GM19035 (cell line): ENCODE data around the gene XDH.

Experiments used
- ATAC-seq: cut with Tn5 transposase; IDR thresholded peaks from one replicate; pipeline ENCODE4 v1.9.1; 2021; ENCODE audit not compliant: unreplicated experiment

Gene XDH

DNA sequence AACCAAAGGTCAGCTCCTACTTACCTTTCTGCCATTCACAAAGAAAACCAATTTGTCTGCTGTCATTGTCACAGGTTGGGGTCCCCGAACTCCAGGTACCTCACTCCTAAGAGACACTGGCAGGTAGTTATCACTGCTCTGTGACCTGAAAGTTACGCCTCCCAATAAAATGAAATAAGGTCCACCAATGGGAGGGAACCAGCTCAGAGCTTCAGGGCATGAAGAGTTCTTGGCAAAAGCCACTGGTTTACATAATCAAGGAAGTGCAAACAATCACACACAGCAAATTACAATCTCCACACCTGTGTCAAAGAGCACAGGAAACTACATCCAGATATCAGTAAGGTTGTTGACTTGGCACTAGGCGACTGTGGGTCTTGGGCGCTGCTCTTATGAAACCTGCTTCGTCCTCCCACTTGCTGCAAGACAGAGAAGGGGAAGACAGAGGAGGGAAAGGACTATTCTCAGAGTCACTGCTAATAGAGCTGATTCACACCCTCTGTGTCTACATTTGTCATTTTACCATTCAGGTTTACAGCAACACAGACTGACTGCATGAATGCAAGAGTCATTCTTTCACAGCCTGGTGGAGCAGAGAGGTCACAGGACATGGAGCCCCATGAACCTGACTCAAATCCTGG lies at the start of gene XDH:
TSS of gene XDH (minus strand) at position 142 of the 641 bp plus-strand sequence. CDS start at position 66, 76 bp downstream.
- ATAC-seq: no peak

GRCh38 chr2:31457651-31458050 lies 43.1 kb upstream of the XDH start:
- no peak for ATAC-seq

GRCh38 chr2:31446848-31447247 lies 32.3 kb upstream of the XDH start:
- ATAC-seq: no peak

DNA sequence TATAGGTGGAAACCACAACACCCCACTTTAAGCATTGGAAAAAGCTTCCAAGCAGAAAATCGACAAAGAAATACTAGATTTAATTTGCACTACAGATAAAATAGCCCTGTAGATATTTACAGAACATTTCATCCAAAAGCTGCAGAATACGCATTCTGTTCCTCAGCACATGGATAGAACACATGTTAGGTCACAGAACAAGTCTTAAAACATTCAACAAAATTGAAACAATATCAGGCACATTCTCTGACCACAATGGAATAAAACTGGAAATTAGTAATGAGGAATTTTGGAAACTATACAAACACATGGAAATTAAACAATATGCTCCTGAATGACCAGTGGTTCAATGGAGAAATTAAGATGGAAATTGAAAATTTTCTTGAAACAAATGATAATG lies 27.8 kb upstream of the XDH start:
- no peak for ATAC-seq

DNA sequence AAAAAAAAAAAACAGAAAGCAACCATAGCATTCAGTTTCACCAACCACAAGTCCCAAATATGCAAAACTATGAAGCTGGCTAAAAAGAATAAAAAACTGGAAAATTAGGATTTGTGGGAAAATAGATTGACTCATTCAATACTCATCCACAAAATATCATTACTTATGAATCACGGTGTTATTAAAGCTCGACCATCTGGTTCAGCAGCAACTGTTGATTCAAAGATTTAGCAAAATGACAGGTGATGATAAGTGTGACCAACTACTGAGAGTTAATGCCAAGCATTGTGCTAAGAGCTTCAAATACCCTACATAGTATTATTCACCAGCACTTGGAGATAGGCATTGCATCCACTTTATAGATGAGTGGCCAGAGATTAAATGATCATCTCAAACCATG lies 26.2 kb upstream of the XDH start:
- ATAC-seq: no peak

GRCh38 chr2:31434911-31435310 lies 20.4 kb upstream of the XDH start:
- ATAC-seq: no peak

- no peak for ATAC-seq
These were observed 19.0 kb upstream of the XDH start for GRCh38 chr2:31433541-31433940.

- ATAC-seq: no peak
These were observed 16.1 kb upstream of the XDH start for GRCh38 chr2:31430439-31431165.

DNA sequence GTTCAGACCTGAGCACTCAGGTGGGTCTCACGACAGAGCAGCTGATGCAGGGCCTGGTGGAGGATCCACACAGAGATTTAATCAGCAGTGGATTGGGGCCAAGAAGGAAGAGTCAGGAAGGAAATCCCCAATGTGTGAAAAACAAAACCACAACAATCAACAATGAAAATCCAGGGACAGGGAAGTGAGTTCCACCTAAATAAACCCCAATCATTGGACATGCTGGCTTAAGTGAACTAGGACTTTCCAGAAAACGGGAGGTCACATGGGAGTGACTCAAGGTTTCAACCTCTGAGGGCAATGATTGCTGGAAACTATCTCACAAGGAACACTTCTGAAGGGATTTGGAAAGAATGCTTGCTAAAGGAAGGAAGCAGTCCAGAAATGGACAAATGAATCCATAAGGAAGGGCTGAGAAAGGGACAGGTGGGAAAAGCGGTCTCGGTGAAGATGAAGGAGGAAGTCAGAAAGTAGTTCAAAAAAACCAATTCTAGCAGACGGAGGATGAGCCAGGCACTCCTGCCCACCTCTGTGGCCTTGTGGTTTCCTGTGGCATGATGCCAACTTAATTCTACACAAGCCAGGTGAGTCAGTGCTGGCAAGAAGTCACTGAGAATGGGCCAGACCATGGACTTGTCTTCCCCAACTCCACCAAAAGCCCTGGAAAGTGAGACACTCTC lies 15.4 kb upstream of the XDH start:
- no peak for ATAC-seq

- ATAC-seq: no peak
These were observed 14.5 kb upstream of the XDH start for GRCh38 chr2:31429040-31429439.

DNA sequence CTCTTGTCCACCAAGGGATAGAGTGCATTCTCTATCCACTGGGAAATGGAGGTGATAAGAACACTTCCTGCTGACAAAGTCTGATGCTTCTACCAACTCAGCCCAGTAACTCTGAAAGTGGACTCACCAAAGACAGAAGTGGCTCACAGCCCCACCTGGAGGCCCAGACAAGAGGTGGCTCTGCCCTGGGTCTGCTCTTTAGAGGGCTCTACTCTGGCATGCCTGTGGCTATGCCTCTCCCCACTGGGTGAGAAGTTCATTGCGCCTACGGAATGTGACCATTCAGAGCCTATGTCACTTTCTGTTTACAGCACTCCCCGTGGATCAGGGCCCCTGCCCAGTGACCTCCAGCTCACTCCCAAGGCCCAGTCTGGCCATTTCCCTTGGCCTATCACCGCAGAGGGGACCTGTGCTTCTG lies 13.5 kb upstream of the XDH start:
- no peak for ATAC-seq

DNA sequence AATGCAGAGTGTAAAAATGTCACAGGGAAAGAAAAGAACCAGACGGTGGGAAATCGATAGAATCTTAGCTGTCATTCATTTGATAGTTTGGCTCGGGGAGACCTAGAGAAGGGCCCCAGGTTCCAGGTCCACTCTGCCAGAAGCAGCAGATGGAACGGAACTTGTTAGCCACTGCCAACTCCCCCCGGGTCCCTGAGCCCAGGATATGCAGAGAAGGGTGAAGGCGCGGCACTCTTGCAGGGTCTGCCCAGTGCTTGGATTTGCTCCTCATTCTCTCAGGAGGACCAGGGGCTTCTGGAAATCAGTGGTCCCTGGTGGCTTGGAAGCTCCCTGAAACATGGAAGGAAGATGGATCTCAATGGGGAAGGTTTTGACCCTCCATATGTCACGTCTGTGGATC lies 11.6 kb upstream of the XDH start:
- no peak for ATAC-seq

- ATAC-seq: no peak
These were observed 7.1 kb upstream of the XDH start for GRCh38 chr2:31421634-31422033.

- ATAC-seq: no peak
These were observed 6.4 kb upstream of the XDH start for GRCh38 chr2:31420936-31421335.

DNA sequence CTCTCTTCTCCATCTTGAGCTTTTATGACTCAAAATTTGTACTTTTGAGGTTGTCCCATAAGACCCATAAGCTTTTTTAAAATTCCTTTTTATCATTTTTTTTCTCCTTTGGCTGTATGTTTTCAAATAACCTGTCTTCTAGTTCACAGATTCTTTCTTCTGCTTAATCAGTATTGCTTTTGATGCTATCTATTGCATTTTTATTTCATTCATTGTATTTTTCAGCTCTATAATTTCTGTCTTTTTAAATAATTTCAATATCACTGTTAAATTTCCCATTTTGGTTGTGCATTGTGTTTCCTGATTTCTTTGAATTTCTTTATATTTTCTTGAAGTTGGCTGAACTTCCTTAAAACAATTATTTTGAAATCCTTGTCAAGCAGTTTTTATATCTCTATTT lies 4.8 kb upstream of the XDH start:
- ATAC-seq: no peak

GRCh38 chr2:31415421-31415820 lies 879 bp upstream of the XDH start:
- no peak for ATAC-seq

- no peak for ATAC-seq
These were observed 536 bp downstream of the XDH start for GRCh38 chr2:31413862-31414550.

DNA sequence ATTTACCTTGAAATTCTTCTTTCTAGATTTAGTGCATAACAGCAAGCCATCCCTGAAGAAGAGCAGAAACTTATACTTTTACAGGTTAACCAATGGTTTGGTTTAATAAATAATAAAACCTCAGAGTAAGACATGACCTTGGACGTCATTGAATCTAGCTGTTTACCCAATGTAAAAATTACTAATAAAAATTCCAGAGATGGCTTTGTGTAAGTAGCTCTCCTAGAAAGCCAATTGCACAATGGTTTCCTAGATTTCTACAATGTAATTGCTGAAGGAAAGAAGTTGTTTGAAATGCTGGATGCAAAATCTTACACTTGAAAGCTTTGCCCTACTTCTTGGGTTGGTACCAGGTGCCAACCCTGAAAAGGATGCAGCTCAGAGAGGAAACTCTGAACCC lies 1.5 kb downstream of the XDH start:
- no peak for ATAC-seq

DNA sequence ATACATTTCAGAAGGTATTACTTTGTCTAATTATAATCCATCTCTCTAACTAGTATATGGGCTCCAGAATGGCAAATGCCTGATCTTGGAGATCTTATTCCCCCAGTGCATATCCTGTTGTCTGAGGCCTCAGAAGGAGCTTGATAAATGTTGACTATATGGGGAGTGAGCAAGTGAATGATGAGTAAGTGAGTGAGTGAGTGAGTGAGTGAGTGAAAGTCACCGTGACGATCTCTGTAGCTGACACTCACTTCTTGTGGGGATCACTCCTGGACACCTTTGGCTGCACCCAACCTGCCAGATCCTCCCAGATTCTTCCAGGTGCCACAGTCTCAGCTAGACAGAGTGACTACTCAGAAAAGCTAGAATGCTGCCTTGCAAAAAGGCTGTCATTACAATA lies 2.8 kb downstream of the XDH start:
- no peak for ATAC-seq

DNA sequence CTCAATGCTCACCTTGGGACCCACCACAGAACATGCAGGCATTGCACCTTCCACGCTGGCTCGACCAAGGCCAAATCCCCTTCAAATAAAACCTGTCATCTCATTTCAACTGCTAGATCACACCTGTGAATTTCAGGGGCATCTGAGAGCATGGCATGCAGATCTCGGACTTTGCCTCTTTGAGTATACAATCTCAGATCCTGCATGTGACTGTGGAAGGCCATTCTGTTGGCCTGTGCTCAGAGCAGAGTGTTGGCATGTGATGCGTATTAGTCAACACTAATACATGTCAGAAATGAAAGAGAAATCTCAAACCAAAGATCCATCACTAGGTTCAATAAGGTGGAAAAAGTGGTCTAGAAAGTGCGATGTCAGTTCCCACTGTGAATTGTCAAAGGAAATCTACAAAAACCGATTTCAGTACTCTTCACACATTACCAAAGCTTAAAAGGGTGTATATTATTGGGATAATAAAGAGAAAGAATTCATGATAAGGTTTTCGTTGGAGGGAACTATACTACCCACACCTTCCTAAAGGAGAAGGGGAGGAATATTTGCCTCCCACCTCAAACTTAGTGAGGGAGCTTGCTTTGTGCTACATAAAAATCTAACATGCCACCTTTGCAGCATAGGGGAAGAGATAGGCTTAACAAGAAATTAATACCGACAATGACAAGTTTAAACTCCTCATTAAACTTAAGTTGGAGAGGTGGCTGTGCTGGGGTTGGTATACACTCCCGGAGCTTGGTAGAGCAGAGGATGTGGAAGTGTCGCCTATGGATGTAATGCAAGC lies 7.8 kb downstream of the XDH start:
- ATAC-seq: no peak

GRCh38 chr2:31404827-31405226 lies 9.7 kb downstream of the XDH start:
- ATAC-seq: no peak
